SHP77 treated with DMSO at 0.1 percent for 48 hours (cell line): Measurements from ENCODE around the gene G2E3.

Source experiments
- DNase-seq: peaks from one replicate; lab custom pipeline; 2025; lab: John Stamatoyannopoulos, UW

G2E3 gene

GRCh38 chr14:30657050-30657449 lies 98.1 kb downstream of the G2E3 start:
- no peak for DNase-seq

- DNase-seq = no peak
Measured at GRCh38 chr14:30657606-30658163, 98.7 kb downstream of the G2E3 start.

GRCh38 chr14:30658645-30659044 lies 99.7 kb downstream of the G2E3 start:
- no peak for DNase-seq

GRCh38 chr14:30669594-30669993 lies 110.6 kb downstream of the G2E3 start:
- no peak for DNase-seq
